B cell (primary cell): ENCODE measurements around the gene TYW1B. TPM values are rescaled to one million over a fixed set of nuclear protein-coding genes. Genes with fewer than 3 reads are reported as not detected.
"Not testable (repeated sequence)": the region's sequence is repeated elsewhere in the genome, so short reads cannot be mapped to it uniquely, and the experiment has no call there.

ENCODE experiments used
- ATAC-seq: fragments of 200-7000 bp; cut with Tn5 transposase; one replicate; pipeline ENCODE4 v1.10.0; 2021; ENCODE audit warnings: low read depth, mild to moderate bottlenecking, moderate number of reproducible peaks, moderate library complexity
- CTCF ChIA-PET: fragments of 350-600 bp; sonication (Branson Sonifier 250); formaldehyde crosslinking; loops from one replicate; lab custom pipeline; 2021; ENCODE audit warnings: antibody characterized with exemption, inconsistent platforms; lab: Charles Lee
- POLR2A ChIA-PET: fragments of 350-600 bp; sonication (Branson Sonifier 250); formaldehyde crosslinking; loops from one replicate; lab custom pipeline; 2021; ENCODE audit warnings: antibody characterized with exemption; lab: Charles Lee
- DNase-seq: peaks from one replicate; pipeline ENCODE4 v3.0.0; 2013
- H2AFZ ChIP-seq: 2 replicates; pipeline ENCODE4 v1.6.1; 2012; ENCODE audit warnings: mild to moderate bottlenecking, low read depth, low read length; ENCODE audit not compliant: insufficient read depth, poor library complexity, severe bottlenecking
- H3K27ac ChIP-seq, 2 donors: 1 replicate in 1 of 2; 2 replicates in 1 of 2; pipeline ENCODE4 v1.5.1; 2012 to 2013; ENCODE audit warnings: low read length in 2 of 2, mild to moderate bottlenecking in 2 of 2, moderate library complexity in 1 of 2
- H3K27me3 ChIP-seq, 4 experiments: fragments of 200-600 bp in 1 of 4; sonication (generic) in 1 of 4; replicated peaks in 1 of 4; 1 replicate in 2 of 4; 2 replicates in 2 of 4; pipeline versions ENCODE4 v1.6.1 to v1.7.0; 2013 to 2016; ENCODE audit warnings: low read length in 3 of 4, mild to moderate bottlenecking in 2 of 4, mixed read lengths in 1 of 4, moderate library complexity in 1 of 4; ENCODE audit not compliant: insufficient read depth in 4 of 4, control insufficient read depth in 3 of 4; ENCODE audit errors: control extremely low read depth in 1 of 4
- H3K36me3 ChIP-seq, 2 experiments: replicated peaks in 1 of 2; 1 replicate in 1 of 2; 2 replicates in 1 of 2; pipeline versions ENCODE4 v1.6.1 to v1.7.1; 2013; ENCODE audit warnings: low read length in 1 of 2; ENCODE audit not compliant: insufficient read depth in 2 of 2, control insufficient read depth in 1 of 2; ENCODE audit errors: control extremely low read depth in 1 of 2, extremely low read depth in 1 of 2
- H3K4me1 ChIP-seq, 2 donors: fragments of 200-600 bp in 1 of 2; sonication (generic) in 1 of 2; 1 replicate in 1 of 2; 2 replicates in 1 of 2; pipeline versions ENCODE4 v1.5.1 to v1.6.1; 2013 to 2017; ENCODE audit warnings: low read length in 2 of 2; ENCODE audit not compliant: control insufficient read depth in 2 of 2, insufficient read depth in 2 of 2
- H3K4me2 ChIP-seq: replicated peaks from 2 replicates; pipeline ENCODE3; 2012; ENCODE audit warnings: mild to moderate bottlenecking, low read depth, low read length; ENCODE audit not compliant: poor library complexity, severe bottlenecking
- H3K4me3 ChIP-seq, 5 experiments: fragments of 200-600 bp in 1 of 5; sonication (generic) in 1 of 5; 1 replicate in 3 of 5; 2 replicates in 2 of 5; pipeline versions ENCODE4 v1.5.1 to v1.7.0; 2011 to 2016; ENCODE audit warnings: low read length in 4 of 5, mild to moderate bottlenecking in 4 of 5, low read depth in 2 of 5, control low read depth in 1 of 5, moderate library complexity in 1 of 5; ENCODE audit not compliant: insufficient read depth in 1 of 5; ENCODE audit errors: control extremely low read depth in 1 of 5, extremely low read depth in 1 of 5
- H3K79me2 ChIP-seq: fragments of 200-600 bp; sonication (generic); one replicate; pipeline ENCODE4 v1.6.0; 2016; ENCODE audit warnings: low read length; ENCODE audit not compliant: control insufficient read depth, insufficient read depth
- H3K9ac ChIP-seq: fragments of 200-600 bp; sonication (generic); 2 replicates; pipeline ENCODE4 v1.6.1; 2017; ENCODE audit warnings: mild to moderate bottlenecking, low read length, moderate library complexity
- H3K9me3 ChIP-seq, 3 donors: one replicate each; pipeline versions ENCODE4 v1.6.1 to v1.7.1; 2013; ENCODE audit warnings: low read length in 2 of 3; ENCODE audit not compliant: control insufficient read depth in 2 of 3, insufficient read depth in 1 of 3; ENCODE audit errors: control extremely low read depth in 1 of 3
- H4K20me1 ChIP-seq: 2 replicates; pipeline ENCODE4 v1.6.0; 2012; ENCODE audit warnings: mild to moderate bottlenecking, low read length; ENCODE audit not compliant: insufficient read depth, control insufficient read depth, poor library complexity, severe bottlenecking
- H3K27ac Mint-ChIP-seq: one replicate; pipeline ENCODE4 v1.8.0; 2021; ENCODE audit warnings: mixed read lengths
- H3K27me3 Mint-ChIP-seq: one replicate; pipeline ENCODE4 v1.8.0; 2021; ENCODE audit warnings: mixed read lengths
- H3K4me1 Mint-ChIP-seq: one replicate; pipeline ENCODE4 v1.8.0; 2021; ENCODE audit warnings: mixed read lengths
- H3K4me3 Mint-ChIP-seq: one replicate; pipeline ENCODE4 v1.8.0; 2021; ENCODE audit warnings: mixed read lengths
- H3K9me3 Mint-ChIP-seq: one replicate; pipeline ENCODE4 v1.8.0; 2022; ENCODE audit warnings: mixed read lengths; ENCODE audit not compliant: insufficient read depth
- whole genome bisulfite sequencing: methylation state at CpG from one replicate; pipeline ENCODE4 v1.1.5; 2013; ENCODE audit warnings: missing lambda C conversion rate; ENCODE audit not compliant: insufficient coverage; 5-methylcytosine and 5-hydroxymethylcytosine counted together
- intact Hi-C: fragments of 100-400 bp; cut with micrococcal nuclease; formaldehyde crosslinking; loops from one replicate; pipeline ENCODE4 v1.10.0; 2022
- polyA plus RNA-seq: library from polyadenylated mRNA; depleted of rRNA; stranded (reverse); fragments of >200 nt; gene quantifications from 2 replicates; pipeline ENCODE4 v1.2.3, GENCODE V29; 2012
- total RNA-seq, 2 donors: library from RNA; stranded (reverse); fragments of 120-200 nt in 1 of 2; gene quantifications; 1 replicate in 1 of 2; 2 replicates in 1 of 2; pipeline versions ENCODE4 v1.2.3 to v1.2.4, GENCODE V29; 2013 to 2022

The TYW1B gene
- total and polyA plus RNA-seq, 2 donors (not counting 1 experiment from before 2014, with no cell fraction given): 4.4 to 9.4 TPM

DNA sequence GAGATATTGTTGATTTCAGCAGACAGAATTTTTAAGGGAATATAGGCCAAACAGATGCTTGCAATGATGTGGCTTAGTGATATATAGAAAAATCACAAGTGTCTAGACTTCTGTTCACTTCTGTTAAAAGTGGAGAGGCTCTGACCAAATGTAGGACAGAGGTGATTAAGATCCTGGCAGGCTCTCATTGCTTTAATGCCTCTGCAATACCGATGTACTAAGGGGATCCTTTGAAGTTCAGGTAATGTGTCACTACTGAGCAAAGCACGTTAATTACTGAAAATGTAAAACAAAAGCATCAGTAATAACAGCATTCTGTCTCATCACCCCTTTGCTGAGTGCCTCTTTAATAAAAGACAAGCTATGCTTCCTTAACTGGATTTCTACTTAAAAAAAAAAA lies 131.4 kb downstream of the TYW1B start:
- intact Hi-C loops, H3K4me1 ChIP-seq, ATAC-seq, H3K4me3 Mint-ChIP-seq, H3K27ac ChIP-seq, H3K4me3 ChIP-seq, H4K20me1 ChIP-seq, H3K79me2 ChIP-seq, H3K4me1 Mint-ChIP-seq, DNase-seq, H3K27me3 Mint-ChIP-seq, H3K4me2 ChIP-seq, H2AFZ ChIP-seq, H3K36me3 ChIP-seq, H3K9me3 ChIP-seq, H3K9ac ChIP-seq, H3K27ac Mint-ChIP-seq, H3K9me3 Mint-ChIP-seq, POLR2A ChIA-PET, CTCF ChIA-PET, H3K27me3 ChIP-seq: not testable (repeated sequence)
- WGBS: no CpG with 5 or more reads among the region's 2 CpGs

- DNase-seq, intact Hi-C loops, ATAC-seq, H3K4me3 Mint-ChIP-seq, H2AFZ ChIP-seq, H3K9me3 ChIP-seq, H3K9ac ChIP-seq, H3K4me1 Mint-ChIP-seq, H3K4me2 ChIP-seq, H4K20me1 ChIP-seq, H3K27ac Mint-ChIP-seq, H3K4me1 ChIP-seq, H3K4me3 ChIP-seq, H3K79me2 ChIP-seq, CTCF ChIA-PET, H3K9me3 Mint-ChIP-seq, H3K27me3 Mint-ChIP-seq, H3K27ac ChIP-seq, POLR2A ChIA-PET, H3K27me3 ChIP-seq, H3K36me3 ChIP-seq: not testable (repeated sequence)
- 94% methylated on average over 5 of the region's 8 CpGs for WGBS
Observed at GRCh38 chr7:72695482-72695881, 132.5 kb downstream of the TYW1B start.

- ATAC-seq, CTCF ChIA-PET, H3K9me3 Mint-ChIP-seq, H3K36me3 ChIP-seq, H3K9me3 ChIP-seq, H3K4me3 ChIP-seq, H3K4me2 ChIP-seq, H3K4me1 Mint-ChIP-seq, H3K27me3 ChIP-seq, intact Hi-C loops, POLR2A ChIA-PET, H2AFZ ChIP-seq, H3K79me2 ChIP-seq, H3K4me1 ChIP-seq, H4K20me1 ChIP-seq, H3K4me3 Mint-ChIP-seq, DNase-seq, H3K27ac Mint-ChIP-seq, H3K27ac ChIP-seq, H3K27me3 Mint-ChIP-seq, H3K9ac ChIP-seq: not testable (repeated sequence)
- 83% methylated on average over 1 of the region's 2 CpGs for WGBS
Observed at GRCh38 chr7:72691442-72691841, 136.6 kb downstream of the TYW1B start.

- H3K4me1 Mint-ChIP-seq, H3K4me2 ChIP-seq, H3K27ac ChIP-seq, H3K9me3 Mint-ChIP-seq, H3K27me3 ChIP-seq, H3K79me2 ChIP-seq, H3K4me3 ChIP-seq, CTCF ChIA-PET, H3K9ac ChIP-seq, POLR2A ChIA-PET, H3K9me3 ChIP-seq, H3K27me3 Mint-ChIP-seq, H4K20me1 ChIP-seq, DNase-seq, H3K36me3 ChIP-seq, intact Hi-C loops, ATAC-seq, H3K27ac Mint-ChIP-seq, H3K4me3 Mint-ChIP-seq, H2AFZ ChIP-seq, H3K4me1 ChIP-seq: not testable (repeated sequence)
- WGBS: no CpG with 5 or more reads among the region's 2 CpGs
Observed at GRCh38 chr7:72690177-72690576, 137.8 kb downstream of the TYW1B start.
